IgD-negative memory B cell (primary cell): ENCODE data around the gene IGSF21. TPM values are rescaled to one million over a fixed set of nuclear protein-coding genes. Genes with fewer than 3 reads are reported as not detected.
A peak's percentile ranks its signal among the peaks of the same experiment; 100 is the strongest.

Source experiments
- H3K27ac Mint-ChIP-seq, 3 donors: one replicate each; pipeline ENCODE4 v1.8.0; 2020 to 2022; ENCODE audit warnings: mild to moderate bottlenecking in 3 of 3, mixed read lengths in 3 of 3, moderate library complexity in 1 of 3
- H3K27me3 Mint-ChIP-seq: one replicate; pipeline ENCODE4 v1.8.0; 2021; ENCODE audit warnings: mixed read lengths
- H3K36me3 Mint-ChIP-seq: one replicate; pipeline ENCODE4 v1.8.0; 2020; ENCODE audit warnings: mild to moderate bottlenecking, mixed read lengths
- H3K4me1 Mint-ChIP-seq, 3 donors: one replicate each; pipeline ENCODE4 v1.8.0; 2020 to 2022; ENCODE audit warnings: mixed read lengths in 3 of 3, mild to moderate bottlenecking in 1 of 3
- H3K4me3 Mint-ChIP-seq, 4 donors: one replicate each; pipeline ENCODE4 v1.8.0; 2020 to 2022; ENCODE audit warnings: mild to moderate bottlenecking in 4 of 4, mixed read lengths in 4 of 4, moderate library complexity in 3 of 4
- H3K9me3 Mint-ChIP-seq, 3 donors: one replicate each; pipeline ENCODE4 v1.8.0; 2020 to 2021; ENCODE audit warnings: mixed read lengths in 3 of 3, mild to moderate bottlenecking in 1 of 3
- polyA plus RNA-seq: library from polyadenylated mRNA; unstranded; fragments of 300-500 nt; fragmentation: Illumina TruSeq; gene quantifications from one replicate; pipeline ENCODE4 v1.2.3, GENCODE V29; 2021

Gene IGSF21
- polyA plus RNA-seq, 1 donor from 2014 or later: not detected

- no peak overlapping the region for H3K27ac Mint-ChIP-seq
- peaks cover 17% of the 10 kb centered on the region for H3K27me3 Mint-ChIP-seq
- no peak overlapping the region for H3K4me3 Mint-ChIP-seq
- peaks cover 0 to 2% (median 0%) of the 10 kb centered on the region in 3 donors for H3K4me1 Mint-ChIP-seq
- H3K9me3 Mint-ChIP-seq: peaks cover 0 to 17% (median 4%) of the 10 kb centered on the region in 3 donors
- peaks cover 1% of the 10 kb centered on the region for H3K36me3 Mint-ChIP-seq
Observed at GRCh38 chr1:18204575-18204974, 97.0 kb downstream of the IGSF21 start.

- Mint-ChIP-seq H3K36me3 (peaks cover under 1% of the 10 kb centered on the region), H3K27me3 (peaks cover 13% of the 10 kb centered on the region), H3K27ac (no peak overlapping the region), H3K4me1 (peaks cover 0 to 2% (median 0%) of the 10 kb centered on the region in 3 donors), H3K4me3 (no peak overlapping the region), H3K9me3 (peaks cover 0 to 17% (median 4%) of the 10 kb centered on the region in 3 donors)
Observed at GRCh38 chr1:18205319-18205718, 97.7 kb downstream of the IGSF21 start.

GRCh38 chr1:18211764-18212163, 104.2 kb downstream of the IGSF21 start:
- peaks cover 0 to 6% (median 3%) of the 10 kb centered on the region in 3 donors for H3K9me3 Mint-ChIP-seq
- H3K27me3 Mint-ChIP-seq: peaks cover 7% of the 10 kb centered on the region
- no peak overlapping the region for H3K4me3 Mint-ChIP-seq
- H3K27ac Mint-ChIP-seq: no peak overlapping the region
- no peaks in the 10 kb centered on the region for H3K36me3 Mint-ChIP-seq
- H3K4me1 Mint-ChIP-seq: peaks cover 0 to 2% (median 0%) of the 10 kb centered on the region in 3 donors

GRCh38 chr1:18217398-18218043, 109.9 kb downstream of the IGSF21 start:
- no peaks in the 10 kb centered on the region for H3K36me3 Mint-ChIP-seq
- H3K27ac Mint-ChIP-seq: no peak overlapping the region
- peaks cover 5% of the 10 kb centered on the region for H3K27me3 Mint-ChIP-seq
- H3K9me3 Mint-ChIP-seq: peaks cover 3 to 13% (median 11%) of the 10 kb centered on the region in 3 donors
- H3K4me1 Mint-ChIP-seq: peaks cover 0 to 2% (median 0%) of the 10 kb centered on the region in 3 donors
- H3K4me3 Mint-ChIP-seq: no peak overlapping the region

GRCh38 chr1:18229625-18230024, 122.0 kb downstream of the IGSF21 start:
- no peaks in the 10 kb centered on the region for H3K4me1 Mint-ChIP-seq
- no peaks in the 10 kb centered on the region for H3K36me3 Mint-ChIP-seq
- peaks cover 9% of the 10 kb centered on the region for H3K27me3 Mint-ChIP-seq
- H3K9me3 Mint-ChIP-seq: peaks cover 0 to 10% (median 5%) of the 10 kb centered on the region in 3 donors
- H3K4me3 Mint-ChIP-seq: no peak overlapping the region
- no peak overlapping the region for H3K27ac Mint-ChIP-seq

GRCh38 chr1:18230321-18230720, 122.7 kb downstream of the IGSF21 start:
- Mint-ChIP-seq H3K27ac (no peak overlapping the region), H3K36me3 (no peaks in the 10 kb centered on the region), H3K4me3 (no peak overlapping the region)

GRCh38 chr1:18230840-18231239, 123.2 kb downstream of the IGSF21 start:
- peaks cover 2 to 10% (median 5%) of the 10 kb centered on the region in 3 donors for H3K9me3 Mint-ChIP-seq
- no peaks in the 10 kb centered on the region for H3K36me3 Mint-ChIP-seq
- peaks cover 8% of the 10 kb centered on the region for H3K27me3 Mint-ChIP-seq
- no peak overlapping the region for H3K4me3 Mint-ChIP-seq
- no peak overlapping the region for H3K27ac Mint-ChIP-seq
- no peaks in the 10 kb centered on the region for H3K4me1 Mint-ChIP-seq

More at GRCh38 chr1:18230321-18230720, 122.7 kb downstream of the IGSF21 start:
- peaks cover 0 to 10% (median 5%) of the 10 kb centered on the region in 3 donors for H3K9me3 Mint-ChIP-seq
- H3K4me1 Mint-ChIP-seq: no peaks in the 10 kb centered on the region
- peaks cover 7% of the 10 kb centered on the region for H3K27me3 Mint-ChIP-seq

GRCh38 chr1:18232052-18232451, 124.5 kb downstream of the IGSF21 start:
- peak overlapping the region in 1 of 4 donors; percentile 34 for H3K4me3 Mint-ChIP-seq
- H3K27me3 Mint-ChIP-seq: peaks cover 11% of the 10 kb centered on the region
- H3K27ac Mint-ChIP-seq: no peak overlapping the region
- peaks cover 2 to 11% (median 10%) of the 10 kb centered on the region in 3 donors for H3K9me3 Mint-ChIP-seq
- H3K4me1 Mint-ChIP-seq: no peaks in the 10 kb centered on the region
- H3K36me3 Mint-ChIP-seq: no peaks in the 10 kb centered on the region

GRCh38 chr1:18233176-18233864, 125.7 kb downstream of the IGSF21 start:
- H3K27me3 Mint-ChIP-seq: peaks cover 10% of the 10 kb centered on the region
- no peaks in the 10 kb centered on the region for H3K4me1 Mint-ChIP-seq
- no peaks in the 10 kb centered on the region for H3K36me3 Mint-ChIP-seq
- peaks cover 2 to 11% (median 10%) of the 10 kb centered on the region in 3 donors for H3K9me3 Mint-ChIP-seq
- H3K4me3 Mint-ChIP-seq: no peak overlapping the region
- H3K27ac Mint-ChIP-seq: peak overlapping the region in 1 of 3 donors; percentile 47

- Mint-ChIP-seq H3K4me3 (no peak overlapping the region), H3K27ac (no peak overlapping the region), H3K9me3 (peaks cover 2 to 11% (median 8%) of the 10 kb centered on the region in 3 donors), H3K27me3 (peaks cover 5% of the 10 kb centered on the region), H3K4me1 (no peaks in the 10 kb centered on the region), H3K36me3 (no peaks in the 10 kb centered on the region)
Observed at GRCh38 chr1:18234790-18235242, 127.2 kb downstream of the IGSF21 start.

GRCh38 chr1:18237371-18237770, 129.8 kb downstream of the IGSF21 start:
- peaks cover 5% of the 10 kb centered on the region for H3K27me3 Mint-ChIP-seq
- H3K36me3 Mint-ChIP-seq: no peaks in the 10 kb centered on the region
- peaks cover 2 to 6% (median 6%) of the 10 kb centered on the region in 3 donors for H3K9me3 Mint-ChIP-seq
- H3K4me3 Mint-ChIP-seq: no peak overlapping the region
- no peaks in the 10 kb centered on the region for H3K4me1 Mint-ChIP-seq
- no peak overlapping the region for H3K27ac Mint-ChIP-seq

GRCh38 chr1:18238190-18238589, 130.6 kb downstream of the IGSF21 start:
- peaks cover 5% of the 10 kb centered on the region for H3K27me3 Mint-ChIP-seq
- H3K27ac Mint-ChIP-seq: no peak overlapping the region
- H3K9me3 Mint-ChIP-seq: peaks cover 2 to 6% (median 4%) of the 10 kb centered on the region in 3 donors
- no peaks in the 10 kb centered on the region for H3K36me3 Mint-ChIP-seq
- no peaks in the 10 kb centered on the region for H3K4me1 Mint-ChIP-seq
- no peak overlapping the region for H3K4me3 Mint-ChIP-seq

GRCh38 chr1:18239671-18240070, 132.1 kb downstream of the IGSF21 start:
- Mint-ChIP-seq H3K27me3 (peaks cover 5% of the 10 kb centered on the region), H3K36me3 (no peaks in the 10 kb centered on the region), H3K27ac (no peak overlapping the region), H3K9me3 (peaks cover 0 to 6% (median 2%) of the 10 kb centered on the region in 3 donors), H3K4me3 (no peak overlapping the region), H3K4me1 (no peaks in the 10 kb centered on the region)

GRCh38 chr1:18240906-18241305, 133.3 kb downstream of the IGSF21 start:
- Mint-ChIP-seq H3K4me1 (no peaks in the 10 kb centered on the region), H3K36me3 (no peaks in the 10 kb centered on the region), H3K9me3 (peaks cover 0 to 6% (median 0%) of the 10 kb centered on the region in 3 donors), H3K27me3 (peaks cover 4% of the 10 kb centered on the region), H3K27ac (no peak overlapping the region), H3K4me3 (no peak overlapping the region)

- H3K4me1 Mint-ChIP-seq: no peaks in the 10 kb centered on the region
- H3K27me3 Mint-ChIP-seq: peaks cover 1% of the 10 kb centered on the region
- H3K9me3 Mint-ChIP-seq: peaks cover 0 to 3% (median 0%) of the 10 kb centered on the region in 3 donors
- no peak overlapping the region for H3K4me3 Mint-ChIP-seq
- H3K36me3 Mint-ChIP-seq: no peaks in the 10 kb centered on the region
- H3K27ac Mint-ChIP-seq: no peak overlapping the region
Observed at GRCh38 chr1:18241891-18242290, 134.3 kb downstream of the IGSF21 start.
